Measurements from ENCODE around the gene FGFR2.
"Not testable (repeated sequence)": the region's sequence is repeated elsewhere in the genome, so short reads cannot be mapped to it uniquely, and the experiment has no call there.

Gene FGFR2

DNA sequence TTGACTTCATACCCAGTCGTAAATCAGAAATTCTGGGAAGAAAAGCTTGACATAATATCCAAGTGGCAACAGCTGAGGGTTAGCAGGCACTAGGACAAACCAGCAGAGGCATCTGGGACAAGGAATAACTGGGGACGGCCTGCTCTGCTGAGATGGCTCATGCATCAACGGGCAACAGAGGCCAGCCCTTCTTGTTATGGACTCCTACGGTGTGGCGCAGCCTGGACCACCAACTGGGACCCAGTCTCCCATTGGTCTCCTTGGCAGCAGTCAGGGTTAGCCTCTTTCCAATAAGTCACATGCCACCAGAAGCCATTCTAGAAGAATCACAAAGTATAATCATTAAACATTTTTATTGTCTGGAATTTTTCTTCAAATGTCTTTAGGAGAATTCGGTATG, 15.0 kb downstream of the FGFR2 start:
- DNase-seq, result no peak

DNA sequence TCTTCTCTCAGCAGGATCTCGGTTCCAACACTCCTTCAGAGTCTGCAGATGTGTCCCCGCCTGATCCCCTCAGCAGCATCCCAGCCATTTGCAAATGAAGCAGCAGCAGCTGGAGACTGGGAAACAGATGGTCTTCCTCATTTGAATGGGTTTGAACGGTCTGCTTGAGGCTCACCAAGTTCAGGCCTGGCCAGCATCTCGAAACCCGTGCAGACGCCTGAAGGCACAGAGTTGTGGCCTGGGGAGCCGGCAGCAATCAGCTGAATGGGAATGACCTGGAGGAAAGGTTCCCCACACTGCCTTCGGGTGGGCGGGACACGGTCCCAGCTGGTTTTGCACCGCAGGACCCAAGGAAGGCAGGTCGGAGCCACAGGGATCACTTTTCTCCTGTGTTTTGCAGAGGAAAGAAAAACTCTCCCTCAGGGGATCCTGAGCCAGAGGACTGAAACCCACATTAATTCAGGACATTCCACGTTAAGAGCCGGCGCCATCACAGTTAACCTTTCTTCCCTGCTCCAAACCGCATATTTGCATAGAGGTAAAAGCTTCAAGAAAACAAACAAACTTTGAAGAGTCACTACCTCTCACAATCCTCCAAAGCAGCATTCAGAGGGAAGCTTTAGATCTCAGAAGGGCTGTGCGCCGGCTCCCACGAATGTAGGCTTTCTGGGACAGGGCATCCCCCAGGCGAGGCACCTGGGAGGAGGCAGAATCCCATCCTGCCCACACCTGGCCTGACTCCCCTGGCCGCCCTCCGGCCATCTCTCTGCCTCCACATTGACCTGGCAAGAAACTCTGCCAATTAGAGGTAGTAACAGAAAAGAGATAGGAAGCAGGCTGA, 17.7 kb downstream of the FGFR2 start:
- no peak for DNase-seq

DNA sequence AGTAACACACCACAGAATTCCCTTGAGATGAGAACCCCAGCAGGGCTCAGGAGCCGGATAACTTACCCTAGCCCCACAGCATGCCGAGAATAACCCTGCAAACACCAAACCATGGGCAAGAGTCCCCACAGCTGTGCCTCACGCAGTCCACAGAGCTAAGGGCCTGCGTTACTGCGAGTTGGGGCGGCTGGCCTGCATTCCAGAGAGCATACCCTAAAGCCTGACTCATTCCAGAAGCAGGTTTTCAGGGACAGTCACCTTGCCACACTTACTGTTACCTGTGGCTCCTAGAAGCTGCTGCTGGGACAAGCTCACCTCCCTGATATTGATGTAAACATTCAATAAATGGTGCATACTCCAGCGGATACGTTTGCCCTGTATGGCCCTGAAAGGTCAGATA, 18.6 kb downstream of the FGFR2 start:
- no peak for DNase-seq

DNA sequence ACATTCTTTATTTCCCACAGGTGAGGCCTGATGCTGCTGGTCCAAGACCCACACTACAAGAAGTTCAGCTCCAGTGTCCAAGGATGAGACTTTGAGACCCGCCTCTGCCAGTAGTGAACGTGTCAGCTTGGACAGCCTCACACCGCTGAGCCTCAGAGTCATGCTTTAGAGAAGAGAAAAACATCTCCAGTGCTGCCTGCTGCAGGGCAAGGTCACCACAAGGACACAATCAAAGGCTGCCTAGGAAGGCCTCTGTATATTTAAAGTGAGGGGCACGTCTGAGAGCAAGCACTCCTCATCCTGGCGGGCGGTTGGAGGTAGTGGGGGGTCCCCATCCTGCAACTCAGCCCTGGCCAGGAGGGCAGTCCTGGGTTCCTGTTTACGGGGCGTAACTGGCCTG, 19.3 kb downstream of the FGFR2 start:
- no peak for DNase-seq

DNA sequence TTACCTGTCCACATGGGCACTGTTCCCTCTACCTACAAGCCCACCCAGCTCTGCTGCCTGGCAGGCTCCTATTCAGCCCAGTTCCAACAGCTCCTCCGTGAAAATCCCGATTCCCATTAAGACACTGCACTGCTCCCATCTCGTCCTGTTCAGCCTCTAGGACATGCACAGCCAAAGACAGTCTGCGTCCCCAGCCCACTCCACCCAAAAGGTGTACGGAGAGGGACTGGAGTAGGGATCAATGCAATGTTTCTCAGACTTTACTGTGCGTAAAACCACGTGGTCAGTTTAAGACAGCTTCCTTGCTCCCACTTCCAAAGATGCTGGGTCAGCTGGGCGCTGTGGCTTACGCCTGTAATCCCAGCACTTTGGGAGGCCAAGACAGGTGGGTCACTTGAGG, 19.9 kb downstream of the FGFR2 start:
- no peak for DNase-seq

DNA sequence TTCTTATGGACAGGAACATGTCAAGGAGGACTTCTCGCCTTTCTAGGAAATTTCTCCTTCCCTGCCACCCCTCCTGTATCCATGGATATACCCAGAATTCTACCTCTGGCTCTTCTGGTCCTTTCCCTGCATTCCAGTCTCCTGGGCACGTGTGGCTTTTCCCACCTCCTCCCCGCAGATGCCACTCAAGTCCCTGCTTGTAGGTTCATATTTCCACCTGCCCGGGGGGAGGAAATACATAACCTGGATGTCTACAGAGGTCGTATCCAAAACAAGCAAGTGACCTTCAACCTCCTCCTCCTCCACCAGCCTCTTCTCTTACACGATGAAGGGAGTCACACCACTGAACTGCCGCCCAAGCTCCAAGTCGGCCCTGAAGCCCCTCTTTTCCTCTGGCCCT, 20.7 kb downstream of the FGFR2 start:
- no peak for DNase-seq

DNA sequence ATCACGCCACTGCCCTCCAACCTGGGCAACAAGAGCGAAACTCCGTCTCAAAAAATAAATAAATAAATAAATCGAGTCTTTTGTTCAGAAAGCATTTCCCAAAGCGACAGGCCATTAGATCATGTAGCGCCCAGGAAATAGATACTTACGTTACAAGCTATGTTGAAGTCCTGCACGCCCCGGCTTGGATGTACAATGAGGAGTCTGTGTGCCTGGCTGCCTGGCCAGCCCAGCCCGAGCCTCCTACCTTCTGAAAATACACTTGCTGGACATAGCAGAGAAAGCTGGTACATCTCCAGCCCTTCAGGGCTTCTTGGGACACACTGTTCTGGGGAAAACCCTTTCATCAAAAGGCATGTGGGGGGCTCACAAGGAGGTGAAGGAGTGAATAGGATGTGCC, 22.1 kb downstream of the FGFR2 start:
- no peak for DNase-seq

DNA sequence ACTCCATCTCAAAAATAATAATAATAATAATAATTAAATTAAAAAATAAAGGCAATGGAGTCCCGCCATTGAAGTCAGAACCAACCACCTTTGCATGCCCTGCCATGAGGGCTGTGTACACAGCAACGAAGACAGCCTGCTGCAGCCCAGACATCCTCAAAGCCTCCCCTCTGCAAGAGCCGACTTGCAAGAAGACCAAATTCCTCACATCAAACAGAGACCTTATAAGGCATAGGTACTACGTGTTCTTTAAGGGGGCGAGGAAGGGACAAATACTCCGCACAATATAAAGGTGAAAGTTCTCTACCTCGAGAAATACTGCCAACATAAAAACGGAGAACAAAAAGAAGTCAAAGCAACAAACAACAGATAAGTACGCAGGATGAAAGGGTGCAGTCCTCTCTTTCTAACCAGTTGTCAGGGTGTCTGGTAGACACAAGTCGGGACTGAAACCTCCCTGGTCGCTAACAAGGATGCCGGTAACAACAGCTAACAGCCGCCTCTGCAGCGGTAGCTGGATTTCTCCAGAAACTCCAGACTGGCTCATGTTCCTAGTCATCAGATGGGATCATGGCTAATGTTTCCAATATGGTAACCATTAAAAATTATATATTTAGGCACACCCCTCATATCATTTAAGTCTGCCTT, 23.6 kb downstream of the FGFR2 start:
- DNase-seq, result no peak

DNA sequence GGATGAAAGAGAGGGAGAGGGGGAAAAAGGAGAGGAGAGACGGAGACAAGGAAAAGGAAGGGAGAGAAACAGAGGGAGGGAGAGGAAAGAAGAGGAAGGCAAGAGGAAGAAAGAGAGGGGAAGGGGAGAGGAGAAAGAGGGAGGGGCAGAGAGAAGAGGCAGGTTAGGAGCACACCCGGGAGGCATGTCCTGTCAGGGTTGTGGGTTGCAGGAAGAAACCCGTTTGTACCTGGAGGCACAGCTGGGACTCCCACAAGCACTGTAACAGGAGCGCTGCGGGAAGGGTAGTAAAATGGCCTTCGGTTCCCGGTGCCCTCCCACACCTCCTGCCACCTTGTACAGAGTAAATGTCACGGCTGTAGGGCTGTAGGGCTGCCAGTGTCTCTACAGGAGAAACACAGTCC, 24.7 kb downstream of the FGFR2 start:
- no peak for DNase-seq

DNA sequence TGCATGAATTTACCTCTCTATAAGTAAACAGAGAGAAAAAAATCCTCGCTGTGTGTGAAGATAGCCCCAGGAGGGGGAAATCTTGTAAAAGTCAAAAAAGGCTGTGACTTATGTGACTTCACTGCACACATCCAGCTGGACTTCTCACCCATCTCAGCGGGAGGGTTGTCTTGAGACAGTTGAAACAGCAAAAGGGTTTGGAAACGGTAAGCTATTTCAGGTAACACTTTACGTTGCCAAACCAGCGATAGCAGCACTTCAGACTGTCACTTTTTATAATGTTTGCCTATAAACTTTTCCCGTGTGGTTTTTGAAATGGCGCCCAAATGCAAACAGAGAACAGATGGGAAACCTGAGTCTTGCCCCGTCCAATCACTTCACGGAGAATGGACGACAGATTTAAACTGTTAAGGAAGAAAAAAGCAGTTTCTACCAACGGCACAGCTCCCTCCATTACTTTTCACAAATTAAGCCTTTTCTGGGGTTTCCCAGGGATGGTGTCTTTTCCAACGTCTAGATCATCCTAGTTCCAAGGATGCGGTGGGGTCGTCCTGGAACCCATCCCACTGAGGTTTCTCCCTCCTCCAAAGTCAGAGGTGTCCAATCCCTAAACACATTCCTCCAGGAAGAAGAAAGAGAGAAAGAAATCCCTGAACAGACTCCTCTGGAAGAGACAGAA, 25.2 kb downstream of the FGFR2 start:
- no peak for DNase-seq

DNA sequence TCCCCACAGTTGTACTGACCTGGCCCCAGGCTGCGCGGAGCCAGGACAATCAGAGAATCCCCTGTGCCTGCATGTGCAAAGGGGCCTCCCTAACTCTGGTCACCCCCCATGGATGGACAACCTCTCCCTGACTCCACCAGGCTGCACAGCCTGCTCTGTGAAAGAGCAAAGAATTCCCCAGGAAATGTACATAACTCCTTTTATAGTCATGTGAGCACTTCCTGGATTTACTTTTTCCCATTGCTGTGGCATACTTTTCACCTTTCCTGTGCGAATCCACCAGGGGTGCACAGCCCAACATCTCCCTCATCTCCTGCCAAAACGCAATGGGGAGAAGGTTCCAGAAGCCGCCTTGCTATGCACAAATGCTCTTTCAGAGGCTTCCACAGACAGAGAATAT, 27.9 kb downstream of the FGFR2 start:
- DNase-seq, result no peak

DNA sequence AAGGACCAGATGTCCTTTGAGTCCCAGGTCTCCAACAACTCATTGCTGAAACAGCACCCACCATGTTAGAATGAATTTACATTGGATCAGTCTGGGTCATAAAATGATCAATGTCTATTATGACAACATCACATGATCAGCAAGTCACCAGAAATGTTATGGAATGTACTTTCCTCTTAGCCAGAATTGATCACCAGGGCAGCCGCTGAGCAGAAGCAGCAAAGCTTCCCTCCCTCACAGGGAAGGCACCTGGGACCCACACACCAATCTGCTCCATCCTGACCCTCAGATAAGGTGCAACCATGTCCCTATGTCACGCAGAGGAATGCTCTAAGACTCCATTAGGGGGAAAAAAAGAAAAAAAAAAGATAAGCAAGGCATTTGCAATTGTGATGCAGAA, 30.0 kb downstream of the FGFR2 start:
- no peak for DNase-seq

DNA sequence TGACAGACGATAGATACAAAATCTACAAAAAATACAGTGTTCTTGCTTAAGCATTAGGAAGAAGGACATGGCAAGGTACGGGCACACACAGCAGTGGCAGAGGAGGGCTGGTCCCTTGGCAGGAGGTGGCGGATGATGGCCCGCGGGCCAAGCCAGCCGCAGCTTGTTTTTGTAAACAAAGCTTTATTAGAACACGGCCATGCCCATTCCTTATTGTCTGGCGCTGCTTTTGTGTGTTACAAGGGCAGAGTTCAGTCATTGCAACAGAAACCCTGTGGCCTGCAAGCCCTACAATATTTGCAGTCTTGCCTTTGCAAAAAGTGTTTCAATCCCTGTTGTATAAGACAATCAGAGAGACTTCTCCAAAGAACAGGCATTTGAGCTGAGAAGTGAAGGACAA, 30.7 kb downstream of the FGFR2 start:
- DNase-seq, result no peak

DNA sequence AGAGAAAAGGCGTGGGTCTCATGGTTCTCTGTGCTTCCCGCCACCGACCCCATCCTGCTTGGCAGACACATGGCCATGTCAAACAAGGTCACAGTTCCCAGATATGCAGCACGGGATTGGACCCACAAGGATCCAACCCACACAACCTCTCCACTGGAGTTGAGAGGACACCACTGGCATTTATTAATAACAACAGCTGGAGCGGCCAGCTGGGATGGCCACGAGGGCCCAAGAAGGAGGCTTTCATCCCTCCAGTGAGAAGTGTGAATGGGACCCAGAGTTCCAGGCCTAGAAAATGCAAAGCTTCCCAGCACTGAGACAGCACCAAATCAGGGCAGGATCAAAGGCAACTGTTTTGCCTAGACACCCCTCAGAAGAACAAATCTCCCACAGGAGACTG, 31.5 kb downstream of the FGFR2 start:
- DNase-seq, result no peak

DNA sequence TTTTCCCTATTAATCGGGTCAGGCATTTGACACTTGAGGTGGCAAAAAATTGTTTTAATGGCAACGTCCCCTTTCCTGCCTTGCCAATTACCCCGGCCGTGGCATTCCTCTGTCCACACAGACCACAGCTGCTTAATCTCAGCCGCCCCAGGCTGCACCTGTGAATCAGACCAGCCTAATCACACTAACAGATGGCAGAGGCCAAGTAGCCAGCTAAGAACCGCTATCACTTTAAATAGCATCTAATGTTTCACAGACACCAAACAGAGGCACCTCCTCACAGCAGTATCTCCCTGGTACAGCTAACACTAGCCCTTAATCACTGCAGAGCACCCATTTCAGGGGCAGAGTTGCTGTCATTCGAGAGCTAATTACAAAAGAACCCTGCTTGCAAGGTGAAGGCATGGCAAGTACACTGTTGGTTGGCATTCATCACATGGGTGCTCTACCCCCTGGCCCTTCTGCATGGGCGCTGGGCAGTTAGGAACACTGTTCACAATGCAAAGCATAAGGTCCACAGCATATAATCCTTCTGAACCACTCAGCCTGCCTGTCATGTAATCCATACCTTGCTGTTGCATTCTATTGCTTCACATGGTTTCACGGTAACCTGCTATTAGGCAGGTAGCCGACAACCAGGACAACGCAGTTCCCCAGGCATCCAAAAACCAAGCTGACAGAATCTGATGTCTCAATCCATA, 38.8 kb downstream of the FGFR2 start:
- DNase-seq, result no peak

DNA sequence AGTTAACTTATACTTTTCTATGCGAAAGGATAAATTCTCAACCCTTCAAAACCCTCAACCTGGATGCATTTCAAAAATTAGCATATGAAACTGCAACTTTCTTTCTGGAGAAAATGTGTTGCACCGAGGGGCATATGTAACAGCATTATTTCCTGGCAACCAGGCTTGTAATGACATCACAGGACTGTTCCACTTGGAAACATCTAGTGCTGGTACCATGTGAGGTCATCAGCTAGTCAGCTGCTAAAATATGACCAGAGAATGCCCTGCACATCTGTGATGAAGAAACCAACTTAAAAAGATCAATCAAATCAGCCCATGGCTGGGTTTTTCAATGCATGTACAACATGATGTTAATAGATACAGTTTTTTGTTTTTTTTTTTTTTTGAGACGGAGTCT, 40.0 kb downstream of the FGFR2 start:
- no peak for DNase-seq

DNA sequence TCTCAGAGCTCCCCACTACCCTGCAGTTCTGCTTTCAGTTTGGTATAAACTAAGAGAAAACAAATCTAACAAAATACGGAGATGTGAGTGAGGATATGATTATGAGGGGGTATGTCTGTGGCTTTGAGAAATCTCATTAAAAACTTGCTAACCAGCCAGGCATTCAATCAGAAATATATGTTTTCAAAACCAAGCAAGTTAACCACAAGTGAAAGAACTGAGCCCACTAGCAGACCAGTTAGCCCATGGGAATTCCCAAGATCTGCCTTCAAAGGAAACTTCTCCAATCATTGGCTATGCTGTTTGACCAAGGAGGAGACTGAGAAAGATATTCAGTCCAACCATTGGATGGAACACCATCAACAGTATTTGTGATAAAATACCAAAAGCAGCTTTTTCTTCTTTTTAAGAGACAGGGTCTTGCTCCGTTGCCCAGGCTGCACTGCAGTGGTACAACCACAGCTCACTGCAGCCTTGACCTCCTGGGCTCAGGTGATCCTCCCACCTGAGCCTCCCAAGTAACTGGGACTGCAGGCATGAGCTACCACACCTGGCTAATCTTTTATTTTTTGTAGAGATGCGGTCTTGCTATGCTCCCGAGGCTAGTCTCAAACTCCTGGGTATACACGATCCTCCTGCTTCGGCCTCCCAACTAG, 41.2 kb downstream of the FGFR2 start:
- DNase-seq, result no peak

DNA sequence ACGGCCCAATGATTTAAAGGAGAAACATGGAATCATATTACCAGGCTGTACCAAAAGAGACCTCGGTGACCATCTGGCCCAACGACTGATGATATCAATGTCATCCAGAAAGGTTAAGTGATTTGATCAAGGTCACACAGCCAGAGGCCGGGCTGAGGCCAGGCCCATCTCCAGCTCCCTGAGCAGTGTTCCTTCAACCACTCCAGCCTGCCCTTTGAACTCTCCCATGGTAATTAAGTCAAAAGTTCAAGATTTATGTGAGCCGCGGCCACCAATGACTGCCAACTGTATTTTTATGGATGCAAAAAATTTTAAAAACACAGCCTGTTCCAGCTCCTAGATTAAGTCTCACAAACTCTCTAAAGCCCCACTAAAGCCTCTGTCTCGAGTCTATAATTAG, 41.8 kb downstream of the FGFR2 start:
- DNase-seq, result no peak

DNA sequence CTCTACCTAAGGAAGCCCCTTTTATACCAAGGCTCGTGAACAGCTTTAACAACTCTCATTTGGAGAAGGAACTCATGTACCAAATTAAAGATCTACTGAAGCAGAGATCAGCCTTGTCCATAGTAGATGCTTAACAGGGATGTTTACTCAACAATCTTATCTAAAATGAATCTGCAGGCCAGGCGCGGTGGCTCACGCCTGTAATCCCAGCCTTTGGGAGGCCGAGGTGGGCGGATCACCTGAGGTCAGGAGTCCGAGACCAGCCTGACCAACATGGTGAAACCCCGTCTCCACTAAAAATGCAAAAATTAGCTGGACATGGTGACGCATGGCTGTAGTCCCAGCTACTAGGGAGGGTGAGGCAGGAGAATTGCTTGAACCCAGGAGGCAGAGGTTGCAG, 43.3 kb downstream of the FGFR2 start:
- DNase-seq, result not testable (repeated sequence)

DNA sequence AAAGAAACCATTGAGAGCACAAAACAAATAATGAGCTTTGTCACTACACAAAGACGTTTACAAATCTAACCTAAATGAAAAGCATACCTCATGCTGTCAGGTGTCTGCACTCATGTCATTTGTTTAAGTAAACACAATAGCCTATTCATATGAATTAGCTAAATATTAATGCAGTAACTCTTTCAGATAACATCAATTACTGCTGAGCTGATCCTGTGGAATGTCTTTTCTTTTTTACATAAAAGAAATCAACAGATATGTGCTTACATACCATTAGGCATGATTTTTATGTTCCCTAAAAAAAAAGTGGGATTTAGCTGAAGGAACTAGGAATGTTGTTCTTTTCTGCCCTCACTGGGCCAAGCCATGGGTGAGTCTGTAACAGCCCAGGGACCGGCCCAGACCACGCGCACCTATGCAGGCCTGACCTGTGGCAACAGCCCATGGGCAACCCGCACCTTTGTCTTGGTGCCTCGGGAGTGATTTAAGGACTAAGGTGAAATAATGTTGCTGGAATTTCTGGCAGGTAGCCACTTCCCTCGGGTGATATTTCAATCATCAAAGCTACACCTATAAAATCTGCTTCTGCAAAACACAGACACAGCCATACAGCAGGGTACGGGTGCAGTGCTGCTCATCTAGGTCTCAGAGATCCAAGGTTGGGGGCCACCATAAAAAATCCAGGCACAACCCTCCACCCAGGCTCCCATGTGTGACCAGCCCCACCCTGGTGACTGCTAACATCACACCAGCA, 44.6 kb downstream of the FGFR2 start:
- DNase-seq, result peak; percentile 15

DNA sequence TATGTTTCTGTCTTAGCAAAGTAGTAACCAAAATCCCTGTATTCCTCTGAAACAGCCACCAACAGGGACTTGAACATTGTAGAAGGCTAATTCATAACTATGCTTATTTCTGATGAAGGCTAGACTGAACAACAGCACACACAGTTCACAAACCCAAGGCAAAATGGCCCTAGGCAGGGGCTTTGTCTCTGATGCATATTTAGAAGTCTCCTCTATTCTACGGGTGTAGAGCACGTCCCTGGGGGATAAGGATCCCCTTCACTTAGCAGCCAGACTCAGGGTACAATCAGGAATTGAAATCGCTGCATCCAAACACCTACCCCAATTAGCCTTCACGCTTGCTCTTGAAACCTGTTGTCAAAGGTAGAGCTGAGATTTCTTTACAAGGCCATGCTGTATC, 45.5 kb downstream of the FGFR2 start:
- DNase-seq, result no peak

DNA sequence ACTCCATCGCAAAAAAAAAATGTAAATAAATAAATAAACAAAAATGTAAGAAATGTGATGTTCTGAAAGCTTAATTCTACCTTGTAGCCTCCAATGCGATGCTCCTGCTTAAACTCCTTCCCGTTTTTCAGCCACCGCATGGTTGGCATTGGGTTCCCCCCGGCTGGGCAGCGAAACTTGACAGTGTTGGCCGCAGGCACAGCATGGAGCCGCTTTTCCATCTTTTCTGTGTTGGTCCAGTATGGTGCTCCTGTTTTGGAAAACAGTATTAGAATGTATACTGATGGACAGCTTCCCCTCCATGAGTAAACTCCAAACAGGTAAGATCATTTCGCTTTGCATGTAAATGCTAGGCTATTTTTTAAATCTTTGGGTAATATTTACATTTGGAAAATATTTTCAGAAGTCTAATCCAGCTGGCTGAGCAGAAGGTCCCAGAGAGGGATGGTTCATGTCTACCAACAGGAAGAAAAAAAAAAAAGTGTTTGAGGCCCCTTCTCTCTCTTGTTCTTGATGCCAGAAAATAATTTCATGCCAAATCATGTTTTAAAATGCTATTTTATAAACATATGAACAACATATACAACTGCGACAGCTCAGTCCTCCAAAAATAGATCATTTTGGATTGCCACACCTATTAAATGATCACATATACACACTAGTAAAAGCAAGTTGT, 46.9 kb downstream of the FGFR2 start:
- DNase-seq, result no peak
